ENCODE results near the gene APBA3. TPM values are rescaled to one million over a fixed set of nuclear protein-coding genes. Genes with fewer than 3 reads are reported as not detected.

APBA3 gene
- total and polyA plus RNA-seq, 2 of the 4 experiments (the other 2 are of a cell fraction): 9.5 to 18.4 TPM

- H3K4me1 ChIP-seq (ENCODE audit: control insufficient read depth, insufficient read depth, low read length): no peaks in the 10 kb centered on the region
- ATAC-seq (ENCODE audit: low read depth) (no peak), DNase-seq (no peak)
- H2BK120ac ChIP-seq (ENCODE audit: low read depth, low read length): no peak overlapping the region
- no peak overlapping the region for H3K4ac ChIP-seq (ENCODE audit: low read depth, low read length)
- in situ Hi-C loops (cut with MboI; ENCODE audit: low sequenced_read_pairs) (no loop called here), intact Hi-C loops (cut with micrococcal nuclease) (no loop called here), dilution Hi-C loops (cut with HindIII; ENCODE audit: low sequenced_read_pairs, unreplicated experiment) (no loop called here)
- ChIA-PET CTCF (no interaction called here), POLR2A (ENCODE audit: unreplicated experiment) (no interaction called here)
- no peak overlapping the region for H3K14ac ChIP-seq (replicated peaks; ENCODE audit: low read depth, low read length)
- no peak overlapping the region for H3K4me2 ChIP-seq (ENCODE audit: low read depth, low read length)
- H4K8ac ChIP-seq (ENCODE audit: low read depth in 2 of 2, low read length in 2 of 2): no peak overlapping the region
- peaks cover 11% of the 10 kb centered on the region; the same call in 1 of the 2 replicates for H3K27me3 ChIP-seq (ENCODE audit: control insufficient read depth, insufficient read depth, low read length)
- no peak for TF ChIP-seq BHLHE40 (IDR thresholded peaks at IDR 0.05; ENCODE audit: low read depth, low read length)
- no peak for TF ChIP-seq MAFK (IDR thresholded peaks at IDR 0.05; ENCODE audit: low read depth, low read length)
- TF ChIP-seq NFE2L2 (IDR thresholded peaks at IDR 0.05; ENCODE audit: low read depth, low read length): no peak
- TF ChIP-seq FOS (IDR thresholded peaks at IDR 0.05; ENCODE audit: low read depth, low read length): no peak
- TF ChIP-seq ELK1 (IDR thresholded peaks at IDR 0.05; ENCODE audit: borderline replicate concordance, low read depth, low read length): no peak
- TF ChIP-seq RCOR1 (IDR thresholded peaks at IDR 0.05; ENCODE audit: insufficient replicate concordance, low read length): no peak
- TF ChIP-seq MXI1 (IDR thresholded peaks at IDR 0.05; ENCODE audit: borderline replicate concordance, low read depth, low read length): no peak
- TF ChIP-seq USF2 (IDR thresholded peaks at IDR 0.05; ENCODE audit: low read depth, low read length): no peak
- no peak for TF ChIP-seq POLR2A (IDR thresholded peaks at IDR 0.05; ENCODE audit: low read depth, low read length)
- TF ChIP-seq MAZ (IDR thresholded peaks at IDR 0.05; ENCODE audit: borderline replicate concordance, low read depth, low read length): no peak
- no peak for TF ChIP-seq CTCF (conservative IDR thresholded peaks at IDR 0.05; ENCODE audit: low read depth, low read length)
- TF ChIP-seq SMC3 (IDR thresholded peaks at IDR 0.05; ENCODE audit: low read depth, low read length): no peak
- TF ChIP-seq RAD21 (IDR thresholded peaks at IDR 0.05; ENCODE audit: low read length): no peak
- TF ChIP-seq CEBPB (IDR thresholded peaks at IDR 0.05; ENCODE audit: low read depth, low read length): no peak
- no peak for TF ChIP-seq RFX5 (IDR thresholded peaks at IDR 0.05; ENCODE audit: low read depth, low read length)
- H3K36me3 ChIP-seq (ENCODE audit: control insufficient read depth, insufficient read depth, low read length): no peaks in the 10 kb centered on the region
- no peak overlapping the region for H3K4me3 ChIP-seq (ENCODE audit: insufficient read depth, low read depth, low read length)
- H2AFZ ChIP-seq (replicated peaks; ENCODE audit: low read length, poor library complexity): no peak overlapping the region
- no peak overlapping the region for H2BK5ac ChIP-seq (ENCODE audit: low read depth, low read length, poor library complexity, severe bottlenecking)
- no peak overlapping the region for H3K56ac ChIP-seq (ENCODE audit: extremely low read depth, insufficient read depth, low read length)
- no peak overlapping the region for H4K91ac ChIP-seq (ENCODE audit: insufficient read depth, low read depth, low read length)
- no peak overlapping the region for H3K23ac ChIP-seq (ENCODE audit: low read depth, low read length)
- H3K27ac ChIP-seq (ENCODE audit: insufficient read depth, low read length): no peak overlapping the region
- H3K9me1 ChIP-seq (ENCODE audit: insufficient read depth, low read length): peaks cover 5% of the 10 kb centered on the region
- H4K20me1 ChIP-seq (ENCODE audit: insufficient read depth, low read length): no peaks in the 10 kb centered on the region
- H2AK5ac ChIP-seq (ENCODE audit: low read depth, low read length): no peak overlapping the region
- no peak overlapping the region for H2BK20ac ChIP-seq (ENCODE audit: low read depth, low read length)
- no peak overlapping the region for H3K9ac ChIP-seq (ENCODE audit: low read depth, low read length)
- H3K9me3 ChIP-seq (ENCODE audit: control insufficient read depth, insufficient read depth, low read length): no peaks in the 10 kb centered on the region
- H2BK15ac ChIP-seq (ENCODE audit: low read depth, low read length): no peak overlapping the region
- H3K18ac ChIP-seq (ENCODE audit: low read depth, low read length): no peak overlapping the region
- 86% methylated on average over 30 of the region's 35 CpGs; no CpG with 5 or more reads in 1 of the 2 experiments for WGBS, 2 experiments (ENCODE audit: extremely low coverage in 2 of 2, insufficient read length in 1 of 2)
- H4K5ac ChIP-seq (ENCODE audit: low read depth, low read length): no peak overlapping the region
- no peaks in the 10 kb centered on the region for H3K79me1 ChIP-seq (ENCODE audit: low read depth in 1 of 2, low read length in 2 of 2)
- no peak overlapping the region for H2AK9ac ChIP-seq (replicated peaks; ENCODE audit: low read depth, low read length, poor library complexity)
- BruUV-seq (replicated peaks): no TSS peak
Measured at GRCh38 chr19:3807574-3808354, 46.3 kb upstream of the APBA3 start.
